GM18505 (cell line): ENCODE data around the gene COLEC12.

Source experiments
- ATAC-seq: cut with Tn5 transposase; IDR thresholded peaks from one replicate; pipeline ENCODE4 v1.9.1; 2021; ENCODE audit not compliant: unreplicated experiment
- POLR2A ChIP-seq: IDR thresholded peaks from 4 replicates; pipeline ENCODE4 v1.6.1; 2011; ENCODE audit warnings: borderline replicate concordance; ENCODE audit not compliant: insufficient read depth, insufficient read length; ENCODE audit errors: extremely low read depth

COLEC12 gene

GRCh38 chr18:362311-363290, 137.9 kb downstream of the COLEC12 start:
- ATAC-seq = no peak
- TF ChIP-seq POLR2A = no peak

- no peak for TF ChIP-seq POLR2A
- ATAC-seq = no peak
Observed at GRCh38 chr18:361941-362310, 138.6 kb downstream of the COLEC12 start.

GRCh38 chr18:361100-361732, 139.3 kb downstream of the COLEC12 start:
- TF ChIP-seq POLR2A = no peak
- no peak for ATAC-seq

- ATAC-seq = no peak
- no peak for TF ChIP-seq POLR2A
Observed at GRCh38 chr18:360676-361075, 139.8 kb downstream of the COLEC12 start.

- ATAC-seq = no peak
- no peak for TF ChIP-seq POLR2A
Observed at GRCh38 chr18:356778-357177, 143.7 kb downstream of the COLEC12 start.

- TF ChIP-seq POLR2A = no peak
- no peak for ATAC-seq
Observed at GRCh38 chr18:355678-356077, 144.8 kb downstream of the COLEC12 start.

GRCh38 chr18:354471-354870, 146.0 kb downstream of the COLEC12 start:
- ATAC-seq = no peak
- no peak for TF ChIP-seq POLR2A

GRCh38 chr18:354003-354402, 146.5 kb downstream of the COLEC12 start:
- TF ChIP-seq POLR2A = no peak
- no peak for ATAC-seq

GRCh38 chr18:352438-352837, 148.1 kb downstream of the COLEC12 start:
- no peak for ATAC-seq
- TF ChIP-seq POLR2A = no peak

- no peak for TF ChIP-seq POLR2A
- ATAC-seq = no peak
Observed at GRCh38 chr18:350953-351572, 149.4 kb downstream of the COLEC12 start.

GRCh38 chr18:346600-346999, 153.9 kb downstream of the COLEC12 start:
- no peak for TF ChIP-seq POLR2A

GRCh38 chr18:341102-341501, 159.4 kb downstream of the COLEC12 start:
- TF ChIP-seq POLR2A = no peak
- no peak for ATAC-seq

More at GRCh38 chr18:346600-346999, 153.9 kb downstream of the COLEC12 start:
- no peak for ATAC-seq

- no peak for TF ChIP-seq POLR2A
- no peak for ATAC-seq
Observed at GRCh38 chr18:340044-340443, 160.5 kb downstream of the COLEC12 start.
